ENCODE measurements around the gene KCNJ5. TPM values are rescaled to one million over a fixed set of nuclear protein-coding genes. Genes with fewer than 3 reads are reported as not detected.

Gene KCNJ5
- total RNA-seq, 1 experiment from 2014 or later: 0.17 TPM

- Histone ChIP-seq H3K4me2 (ENCODE audit: low read length) (no peak overlapping the region), H3K4me3 (replicated peaks in 1 of 2; ENCODE audit: low read depth in 1 of 2, low read length in 2 of 2) (no peak overlapping the region), H3K9me3 (ENCODE audit: control insufficient read depth in 1 of 2, insufficient read depth in 1 of 2, low read depth in 1 of 2, low read length in 2 of 2) (no peaks in the 10 kb centered on the region), H2AFZ (ENCODE audit: low read depth, low read length, poor library complexity, severe bottlenecking) (no peak overlapping the region), H4K20me1 (ENCODE audit: insufficient read depth) (no peaks in the 10 kb centered on the region), H3K9me2 (ENCODE audit: insufficient read depth) (no peaks in the 10 kb centered on the region), H3K79me2 (ENCODE audit: insufficient read depth, low read length) (no peaks in the 10 kb centered on the region), H3K9ac (ENCODE audit: low read length) (no peak overlapping the region), H3K27me3 (ENCODE audit: insufficient read depth, low read length) (no peaks in the 10 kb centered on the region; the same call in 1 of the 2 replicates), H3K4me1 (ENCODE audit: control insufficient read depth in 1 of 2, insufficient read depth in 2 of 2, low read length in 2 of 2) (peaks cover 0 to 10% of the 10 kb centered on the region in 2 experiments; a peak in 1 of 4 replicates), H3K27ac (ENCODE audit: low read depth, low read length) (no peak overlapping the region), H3K36me3 (ENCODE audit: control insufficient read depth in 1 of 2, insufficient read depth in 2 of 2, low read length in 2 of 2) (no peaks in the 10 kb centered on the region)
- TF ChIP-seq SIN3A (IDR thresholded peaks at IDR 0.05; ENCODE audit: low read depth) (no peak), EGR1 (IDR thresholded peaks at IDR 0.05; ENCODE audit: low read depth) (no peak), MAX (IDR thresholded peaks at IDR 0.05) (no peak), TCF7L2 (IDR thresholded peaks at IDR 0.05; ENCODE audit: borderline replicate concordance, extremely low read depth, insufficient read depth, insufficient read length) (no peak), RAD21 (IDR thresholded peaks at IDR 0.05; ENCODE audit: low read depth) (no peak), POLR2A (IDR thresholded peaks at IDR 0.05; ENCODE audit: borderline replicate concordance, extremely low read depth, insufficient read depth, insufficient read length) (no peak), EZH2 (IDR thresholded peaks at IDR 0.05) (no peak), YY1 (IDR thresholded peaks at IDR 0.05; ENCODE audit: extremely low read depth, insufficient replicate concordance, low read depth, low read length) (no peak), ZFX (IDR thresholded peaks at IDR 0.05) (no peak), ZNF274 (IDR thresholded peaks at IDR 0.05; ENCODE audit: low read depth, low read length) (no peak), CBX3 (IDR thresholded peaks at IDR 0.05; ENCODE audit: low read depth) (no peak), ELF1 (IDR thresholded peaks at IDR 0.05; ENCODE audit: borderline replicate concordance, low read depth) (no peak), ZBTB33 (IDR thresholded peaks at IDR 0.05; ENCODE audit: extremely low read depth, insufficient replicate concordance, low read length) (no peak), SRF (IDR thresholded peaks at IDR 0.05; ENCODE audit: low read depth) (no peak), REST (IDR thresholded peaks at IDR 0.05; ENCODE audit: low read depth) (no peak)
- TF ChIP-seq, protein P1, sequence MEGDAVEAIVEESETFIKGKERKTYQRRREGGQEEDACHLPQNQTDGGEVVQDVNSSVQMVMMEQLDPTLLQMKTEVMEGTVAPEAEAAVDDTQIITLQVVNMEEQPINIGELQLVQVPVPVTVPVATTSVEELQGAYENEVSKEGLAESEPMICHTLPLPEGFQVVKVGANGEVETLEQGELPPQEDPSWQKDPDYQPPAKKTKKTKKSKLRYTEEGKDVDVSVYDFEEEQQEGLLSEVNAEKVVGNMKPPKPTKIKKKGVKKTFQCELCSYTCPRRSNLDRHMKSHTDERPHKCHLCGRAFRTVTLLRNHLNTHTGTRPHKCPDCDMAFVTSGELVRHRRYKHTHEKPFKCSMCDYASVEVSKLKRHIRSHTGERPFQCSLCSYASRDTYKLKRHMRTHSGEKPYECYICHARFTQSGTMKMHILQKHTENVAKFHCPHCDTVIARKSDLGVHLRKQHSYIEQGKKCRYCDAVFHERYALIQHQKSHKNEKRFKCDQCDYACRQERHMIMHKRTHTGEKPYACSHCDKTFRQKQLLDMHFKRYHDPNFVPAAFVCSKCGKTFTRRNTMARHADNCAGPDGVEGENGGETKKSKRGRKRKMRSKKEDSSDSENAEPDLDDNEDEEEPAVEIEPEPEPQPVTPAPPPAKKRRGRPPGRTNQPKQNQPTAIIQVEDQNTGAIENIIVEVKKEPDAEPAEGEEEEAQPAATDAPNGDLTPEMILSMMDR (IDR thresholded peaks at IDR 0.05 in 2 of 3, conservative IDR thresholded peaks at IDR 0.05 in 1 of 3; ENCODE audit: borderline replicate concordance in 1 of 3, insufficient read depth in 1 of 3, low read depth in 2 of 3, low read length in 2 of 3): no peak
- DNase-seq (ENCODE audit: low read depth, low spot score): no peak
- intact Hi-C loops (cut with micrococcal nuclease): loop anchor here (1.0 to 2.0 kb wide), 2 partner anchors 688 to 830 kb away; no protein-coding TSS in a partner anchor
- RAD21 ChIA-PET (ENCODE audit: low non-redundant PET in 1 of 2, low total read pairs in 2 of 2, uncharacterized antibody in 2 of 2, unreplicated experiment in 2 of 2): no interaction called here
- POLR2A ChIA-PET: no interaction called here
- CTCF ChIA-PET: interaction anchor here (1.3 kb wide), 1 partner anchor 703 kb away, joined by 3 read pairs; no protein-coding TSS in a partner anchor
- no TSS peak for BruUV-seq (replicated peaks)
- ATAC-seq: no peak
Measured at GRCh38 chr11:128860571-128861361, 30.4 kb upstream of the KCNJ5 start.
